Ovary (tissue), 9 donors: ENCODE data around the gene WDR76. TPM values are rescaled to one million over a fixed set of nuclear protein-coding genes. Genes with fewer than 3 reads are reported as not detected.
A peak's percentile ranks its signal among the peaks of the same experiment; 100 is the strongest.

ENCODE experiments used
- DNase-seq, 5 donors: peaks; one replicate each; pipeline ENCODE4 v3.0.0-alpha.2; 2019 to 2020
- H3K27ac ChIP-seq, 2 donors: fragments of 200-600 bp; one replicate each; pipeline versions ENCODE4 v1.5.1 to v1.8.0; 2019 to 2022
- H3K27me3 ChIP-seq: fragments of 200-600 bp; one replicate; pipeline ENCODE4 v1.8.0; 2022
- H3K36me3 ChIP-seq: fragments of 200-600 bp; sonication (generic); one replicate; pipeline ENCODE4 v1.5.1; 2019
- H3K4me1 ChIP-seq: one replicate; pipeline ENCODE4 v1.8.1; 2013; ENCODE audit warnings: mild to moderate bottlenecking, moderate library complexity; ENCODE audit not compliant: insufficient read depth
- H3K4me3 ChIP-seq: fragments of 200-600 bp; sonication (generic); one replicate; pipeline ENCODE4 v1.5.1; 2017
- H3K9me3 ChIP-seq, 2 donors: fragments of 200-600 bp in 1 of 2; sonication (generic) in 1 of 2; one replicate each; pipeline versions ENCODE4 v1.5.1 to v1.8.1; 2013 to 2019; ENCODE audit warnings: mild to moderate bottlenecking in 1 of 2, moderate library complexity in 1 of 2
- EP300 ChIP-seq: sonication (generic); formaldehyde crosslinking; IDR thresholded peaks from one replicate; pipeline ENCODE4 v1.6.1; 2017; ENCODE audit warnings: antibody characterized with exemption
- POLR2A ChIP-seq: fragments of 450-650 bp; IDR thresholded peaks from one replicate; pipeline ENCODE4 v1.6.1; 2017; ENCODE audit warnings: antibody characterized with exemption, mild to moderate bottlenecking, moderate library complexity
- WGBS, 3 donors: extraction: QIAGEN DNeasy Blood & Tissue Kit in 1 of 3; methylation state at CpG; one replicate each; pipeline versions ENCODE4 v1.1.5 to v1.1.7; 2013 to 2017; 5-methylcytosine and 5-hydroxymethylcytosine counted together
- intact Hi-C, 4 donors: fragments of 100-400 bp; cut with DNase I; formaldehyde crosslinking; loops; one replicate each; pipeline versions ENCODE4 v1.11.0 to v1.15.1; 2022 to 2023
- polyA plus RNA-seq, 2 donors: library from polyadenylated mRNA; stranded (reverse); fragments of 200-250 nt in 1 of 2; fragments of 350-450 nt in 1 of 2; fragmentation: Illumina TruSeq in 1 of 2; extraction: RNeasy Lipid Tissue Mini Kit (QIAGEN cat#74804) in 1 of 2; gene quantifications; one replicate each; pipeline ENCODE4 v1.2.3, GENCODE V29; 2013 to 2014
- total RNA-seq, 7 donors: library from RNA; depleted of rRNA in 2 of 7; stranded (reverse); fragments of >200 nt in 2 of 7; fragmentation: NEBNext Ultra II Directional in 3 of 7; extraction: Animal tissue kit (Norgen Biotek cat#: 25700) in 3 of 7; gene quantifications; one replicate each; pipeline versions ENCODE4 v1.1.0 to v1.2.4, GENCODE V29; 2016 to 2023
- TF ChIP-seq, protein P1 (sequence below), 3 donors: fragments of 450-650 bp in 2 of 3; fragments of 200-600 bp in 1 of 3; IDR thresholded peaks; one replicate each; pipeline versions ENCODE4 v1.5.1 to v1.8.0; 2016 to 2022; ENCODE audit warnings: antibody characterized with exemption in 3 of 3, mild to moderate bottlenecking in 1 of 3
- donor health status: DM: no; HTN: no; CAD: no; lungs with moderate emphysema.
- donor health status: DM: no; HTN: no; CAD: no.
- donor health status: Bipolar disorder and iron deficiency.
- donor health status: DM: yes; HTN: yes; CAD: no.
- donor health status: DM: no; HTN: no; CAD: no.
- donor health status: DM: yes; HTN: yes; CAD: no.

WDR76 gene
- total and polyA plus RNA-seq, 9 donors: 2.4 to 6.2 (median 4.0) TPM

DNA sequence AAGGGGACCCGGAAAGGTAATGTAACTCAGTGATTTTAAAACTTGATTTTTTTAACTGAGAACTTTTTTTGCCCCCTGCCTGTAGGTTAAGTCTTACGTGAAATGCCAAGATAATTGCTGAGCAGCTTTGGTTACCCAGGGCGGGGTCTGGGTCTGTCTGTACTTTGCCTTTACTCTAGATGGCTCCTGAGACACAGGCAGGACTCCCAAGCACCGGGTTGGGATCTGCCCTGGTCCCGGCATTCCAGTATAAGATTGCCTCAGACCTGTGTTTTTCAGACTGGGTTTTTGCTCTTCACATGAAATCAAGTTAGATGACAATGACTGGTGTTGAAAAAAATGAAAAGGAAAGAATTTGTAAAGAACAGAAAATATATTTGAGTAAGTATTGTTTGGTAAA lies 40.3 kb downstream of the WDR76 start:
- no peaks in the 10 kb centered on the region for H3K4me1 ChIP-seq
- H3K27ac ChIP-seq: no peak overlapping the region
- no peak for DNase-seq
- no peaks in the 10 kb centered on the region for H3K9me3 ChIP-seq
- H3K4me3 ChIP-seq: no peak overlapping the region
- TF ChIP-seq, protein P1, sequence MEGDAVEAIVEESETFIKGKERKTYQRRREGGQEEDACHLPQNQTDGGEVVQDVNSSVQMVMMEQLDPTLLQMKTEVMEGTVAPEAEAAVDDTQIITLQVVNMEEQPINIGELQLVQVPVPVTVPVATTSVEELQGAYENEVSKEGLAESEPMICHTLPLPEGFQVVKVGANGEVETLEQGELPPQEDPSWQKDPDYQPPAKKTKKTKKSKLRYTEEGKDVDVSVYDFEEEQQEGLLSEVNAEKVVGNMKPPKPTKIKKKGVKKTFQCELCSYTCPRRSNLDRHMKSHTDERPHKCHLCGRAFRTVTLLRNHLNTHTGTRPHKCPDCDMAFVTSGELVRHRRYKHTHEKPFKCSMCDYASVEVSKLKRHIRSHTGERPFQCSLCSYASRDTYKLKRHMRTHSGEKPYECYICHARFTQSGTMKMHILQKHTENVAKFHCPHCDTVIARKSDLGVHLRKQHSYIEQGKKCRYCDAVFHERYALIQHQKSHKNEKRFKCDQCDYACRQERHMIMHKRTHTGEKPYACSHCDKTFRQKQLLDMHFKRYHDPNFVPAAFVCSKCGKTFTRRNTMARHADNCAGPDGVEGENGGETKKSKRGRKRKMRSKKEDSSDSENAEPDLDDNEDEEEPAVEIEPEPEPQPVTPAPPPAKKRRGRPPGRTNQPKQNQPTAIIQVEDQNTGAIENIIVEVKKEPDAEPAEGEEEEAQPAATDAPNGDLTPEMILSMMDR (IDR thresholded peaks at IDR 0.05): no peak
- no peak for TF ChIP-seq POLR2A
- TF ChIP-seq EP300: no peak
- no peaks in the 10 kb centered on the region for H3K27me3 ChIP-seq
- no peaks in the 10 kb centered on the region for H3K36me3 ChIP-seq
- 91 to 96% (median 93%) methylated on average over 5 of the region's 5 CpGs for WGBS, 3 donors
- intact Hi-C loops: no loop called here

DNA sequence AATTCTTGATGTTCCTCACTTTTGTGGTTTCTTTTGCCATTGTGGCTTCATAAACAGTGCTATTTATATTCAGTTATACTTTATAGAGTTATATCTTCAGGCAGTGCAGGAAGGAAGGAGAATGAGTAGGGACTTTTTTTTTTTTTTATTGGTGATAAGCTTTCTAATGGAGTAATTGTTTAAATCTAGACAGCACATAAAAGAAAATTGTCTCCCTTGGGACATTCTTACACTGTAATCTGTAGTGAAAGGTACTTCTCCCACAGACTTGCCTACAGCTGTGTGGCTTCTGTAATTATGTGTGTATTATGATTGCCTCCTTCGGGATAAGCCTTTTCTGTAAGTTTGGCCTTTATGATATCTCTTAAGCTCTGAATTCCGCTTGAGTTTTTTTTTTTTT lies 41.6 kb downstream of the WDR76 start:
- Histone ChIP-seq H3K36me3 (no peaks in the 10 kb centered on the region), H3K27me3 (no peaks in the 10 kb centered on the region), H3K4me1 (no peaks in the 10 kb centered on the region), H3K27ac (no peak overlapping the region), H3K4me3 (no peak overlapping the region), H3K9me3 (no peaks in the 10 kb centered on the region)
- 52 to 66% (median 55%) methylated on average over 2 of the region's 2 CpGs for WGBS, 3 donors
- TF ChIP-seq POLR2A: no peak
- no peak for TF ChIP-seq EP300
- TF ChIP-seq, protein P1 (IDR thresholded peaks at IDR 0.05): no peak
- intact Hi-C loops: no loop called here
- no peak for DNase-seq

DNA sequence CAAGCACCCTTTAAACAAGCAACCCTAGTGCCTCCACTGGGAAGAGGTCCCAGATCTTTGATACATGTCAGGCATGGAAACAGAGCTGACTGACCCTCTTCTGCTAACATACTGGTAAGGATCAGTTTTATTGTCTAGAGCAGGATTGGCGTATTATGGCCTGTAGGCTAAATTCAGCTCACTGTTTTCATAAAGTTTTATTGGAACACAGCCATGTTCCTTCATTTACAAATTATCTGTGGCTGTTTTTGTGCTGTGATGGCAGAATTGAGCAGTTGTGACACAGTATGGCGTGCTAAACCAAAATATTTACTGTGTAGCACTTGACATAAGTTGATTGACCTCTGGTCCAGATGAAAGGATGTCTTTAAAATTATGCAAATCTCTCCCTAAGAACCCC lies 45.0 kb downstream of the WDR76 start:
- no peak overlapping the region for H3K27ac ChIP-seq
- no peaks in the 10 kb centered on the region for H3K27me3 ChIP-seq

DNA sequence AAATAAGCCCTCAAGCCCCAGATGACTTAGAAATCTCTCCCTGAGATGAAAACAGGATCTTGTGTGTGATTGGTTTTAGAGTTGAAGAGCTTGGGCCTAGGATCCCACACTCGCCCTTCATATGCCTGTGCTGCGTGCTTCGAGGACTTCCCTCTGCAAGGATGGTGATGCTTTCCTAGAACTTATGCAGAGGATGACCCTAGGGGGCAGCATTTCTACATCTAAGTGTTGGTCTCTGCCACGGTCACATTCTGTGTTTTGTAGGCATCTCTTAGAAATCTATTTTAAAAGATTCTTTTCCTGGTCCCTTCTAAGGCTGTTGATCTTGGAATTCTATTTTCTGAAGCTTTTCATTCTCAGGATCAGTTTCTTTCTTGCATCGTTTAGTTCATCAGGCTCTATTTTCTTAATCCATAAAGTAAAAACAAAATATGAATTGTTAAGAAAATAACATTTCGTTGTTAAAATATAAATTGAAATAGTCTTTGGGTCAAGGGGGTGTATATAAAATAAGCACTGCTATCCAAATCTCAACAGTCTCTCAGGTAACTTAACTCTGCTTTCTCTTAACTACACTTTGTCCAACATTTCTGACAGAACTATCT lies 45.7 kb downstream of the WDR76 start:
- Histone ChIP-seq H3K4me3 (no peak overlapping the region), H3K4me1 (no peaks in the 10 kb centered on the region), H3K27ac (no peak overlapping the region), H3K27me3 (no peaks in the 10 kb centered on the region), H3K36me3 (no peaks in the 10 kb centered on the region), H3K9me3 (no peaks in the 10 kb centered on the region)
- WGBS, 3 donors: 43 to 54% (median 44%) methylated on average over 6 of the region's 6 CpGs
- DNase-seq: peak in 4 of 5 donors; percentile 15 to 43 (median 32)
- intact Hi-C loops: no loop called here
- TF ChIP-seq POLR2A: no peak
- TF ChIP-seq, protein P1 (IDR thresholded peaks at IDR 0.05): peak in 1 of 3 donors; percentile 44

More for the DNA sequence above, 45.0 kb downstream of the WDR76 start:
- H3K36me3 ChIP-seq: no peaks in the 10 kb centered on the region
- intact Hi-C loops: no loop called here
- WGBS, 3 donors: 89 to 96% (median 95%) methylated on average over 2 of the region's 2 CpGs
- no peak for DNase-seq
- TF ChIP-seq, protein P1 (IDR thresholded peaks at IDR 0.05): no peak
- TF ChIP-seq EP300 (no peak), POLR2A (no peak)
- H3K4me1 ChIP-seq: no peaks in the 10 kb centered on the region
- no peaks in the 10 kb centered on the region for H3K9me3 ChIP-seq
- H3K4me3 ChIP-seq: no peak overlapping the region
